A673 (cell line): Measurements from ENCODE around the gene TBXAS1. TPM values are rescaled to one million over a fixed set of nuclear protein-coding genes. Genes with fewer than 3 reads are reported as not detected.

Source experiments
- BruUV-seq: library from RNA; stranded (reverse); fragments of 400-500 nt; replicated peaks from 2 replicates; lab custom pipeline; 2021; lab: Mats Ljungman, UMichigan
- CTCF ChIA-PET: fragments of 300-600 bp; sonication (Branson Sonifier 250); formaldehyde crosslinking; loops from one replicate; lab custom pipeline; 2022; ENCODE audit warnings: antibody characterized with exemption; lab: Charles Lee
- POLR2A ChIA-PET: fragments of 300-600 bp; sonication (Branson Sonifier 250); formaldehyde crosslinking; loops from one replicate; lab custom pipeline; 2022; ENCODE audit warnings: antibody characterized with exemption; ENCODE audit not compliant: low non-redundant PET; lab: Charles Lee
- DNase-seq: peaks from one replicate; pipeline ENCODE4 v3.0.0-alpha.2; 2015; ENCODE audit warnings: low spot score
- H3K27ac ChIP-seq: fragments of 200-600 bp; sonication (generic); 2 replicates; pipeline ENCODE4 v1.5.1; 2016; ENCODE audit warnings: mixed run types, low read depth, mild to moderate bottlenecking, mixed read lengths, antibody characterized with exemption, low read length; ENCODE audit not compliant: poor library complexity, severe bottlenecking
- H3K27me3 ChIP-seq: fragments of 200-600 bp; sonication (generic); replicated peaks from 2 replicates; pipeline ENCODE4 v1.6.1; 2017; ENCODE audit warnings: mixed run types, low read depth, mild to moderate bottlenecking, mixed read lengths, antibody characterized with exemption, low read length; ENCODE audit not compliant: insufficient read depth, poor library complexity
- H3K36me3 ChIP-seq: fragments of 200-600 bp; sonication (generic); 2 replicates; pipeline ENCODE4 v1.6.1; 2016; ENCODE audit warnings: mixed run types, mild to moderate bottlenecking, mixed read lengths, antibody characterized with exemption, low read length; ENCODE audit not compliant: insufficient read depth, poor library complexity, severe bottlenecking
- H3K4me1 ChIP-seq: fragments of 200-600 bp; sonication (generic); 2 replicates; pipeline ENCODE4 v1.6.1; 2017; ENCODE audit warnings: mixed run types, mild to moderate bottlenecking, mixed read lengths, antibody characterized with exemption, low read length; ENCODE audit not compliant: insufficient read depth, poor library complexity, severe bottlenecking
- H3K4me3 ChIP-seq: fragments of 200-600 bp; sonication (generic); 2 replicates; pipeline ENCODE4 v1.5.1; 2016; ENCODE audit warnings: low read depth, mixed run types, mild to moderate bottlenecking, mixed read lengths, low read length; ENCODE audit not compliant: poor library complexity, severe bottlenecking
- H3K9me3 ChIP-seq: fragments of 200-600 bp; sonication (generic); 2 replicates; pipeline ENCODE4 v1.6.1; 2016; ENCODE audit warnings: mixed run types, low read depth, mild to moderate bottlenecking, mixed read lengths, antibody characterized with exemption, low read length; ENCODE audit not compliant: poor library complexity, severe bottlenecking
- CTCF ChIP-seq: fragments of 300-800, 200-600 bp; sonication (generic); conservative IDR thresholded peaks from 2 replicates; pipeline ENCODE4 v1.5.1; 2017; ENCODE audit warnings: low read depth, mild to moderate bottlenecking, antibody characterized with exemption, low read length, moderate library complexity, mixed read lengths
- EZH2 ChIP-seq: fragments of 200-600 bp; sonication (generic); IDR thresholded peaks from 2 replicates; pipeline ENCODE4 v1.6.1; 2017; ENCODE audit warnings: borderline replicate concordance, low read depth, mild to moderate bottlenecking, mixed read lengths, antibody characterized with exemption, low read length; ENCODE audit not compliant: poor library complexity, severe bottlenecking
- intact Hi-C: fragments of 100-400 bp; cut with micrococcal nuclease; formaldehyde crosslinking; loops from one replicate; pipeline ENCODE4 v1.10.0; 2022; ENCODE audit not compliant: unreplicated experiment
- total RNA-seq: library from RNA; stranded (reverse); gene quantifications from 2 replicates; pipeline ENCODE4 v1.2.3, GENCODE V29; 2021

Gene TBXAS1
- total RNA-seq, 1 experiment from 2014 or later, result 2.5 TPM

DNA sequence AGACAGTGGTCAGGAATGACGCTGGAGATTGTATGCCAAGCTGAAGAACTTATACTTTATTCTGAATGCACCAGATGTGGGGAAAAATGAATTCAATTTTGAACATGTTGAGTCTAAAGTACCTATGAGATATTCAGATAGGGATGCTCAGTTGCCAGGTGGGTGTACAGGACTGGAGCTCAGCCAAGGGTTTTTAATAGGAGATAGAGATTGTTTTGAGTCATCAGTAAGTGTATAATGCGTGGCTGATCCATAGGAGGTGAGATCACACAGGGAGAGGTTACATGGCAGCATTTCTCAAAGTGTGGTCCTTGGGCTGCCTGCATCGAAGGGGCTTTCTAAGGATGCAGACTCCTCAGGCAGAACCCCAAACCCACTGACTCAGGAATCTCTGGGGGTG lies 44.4 kb upstream of the TBXAS1 start:
- DNase-seq, result no peak
- no peaks in the 10 kb centered on the region for H3K9me3 ChIP-seq
- no peaks in the 10 kb centered on the region for H3K4me1 ChIP-seq
- CTCF ChIA-PET, result no interaction called here
- peaks cover 35% of the 10 kb centered on the region for H3K27me3 ChIP-seq
- intact Hi-C loops, result no loop called here
- H3K36me3 ChIP-seq, result no peaks in the 10 kb centered on the region
- no peak overlapping the region for H3K27ac ChIP-seq
- TF ChIP-seq EZH2, result no peak
- no peak for TF ChIP-seq CTCF
- no TSS peak for BruUV-seq
- no peak overlapping the region for H3K4me3 ChIP-seq
- POLR2A ChIA-PET, result interaction anchor here (0.6 kb wide), 1 partner anchor 94 kb away, joined by 4 read pairs; no protein-coding TSS in a partner anchor

- Histone ChIP-seq H3K27ac (no peak overlapping the region), H3K27me3 (peaks cover 6% of the 10 kb centered on the region), H3K4me3 (no peak overlapping the region), H3K4me1 (no peaks in the 10 kb centered on the region), H3K36me3 (no peaks in the 10 kb centered on the region), H3K9me3 (no peaks in the 10 kb centered on the region)
- no TSS peak for BruUV-seq
- no peak for DNase-seq
- ChIA-PET POLR2A (no interaction called here), CTCF (no interaction called here)
- no peak for TF ChIP-seq CTCF
- TF ChIP-seq EZH2, result no peak
- intact Hi-C loops, result no loop called here
Observed at GRCh38 chr7:139791316-139791715, 37.7 kb upstream of the TBXAS1 start.

DNA sequence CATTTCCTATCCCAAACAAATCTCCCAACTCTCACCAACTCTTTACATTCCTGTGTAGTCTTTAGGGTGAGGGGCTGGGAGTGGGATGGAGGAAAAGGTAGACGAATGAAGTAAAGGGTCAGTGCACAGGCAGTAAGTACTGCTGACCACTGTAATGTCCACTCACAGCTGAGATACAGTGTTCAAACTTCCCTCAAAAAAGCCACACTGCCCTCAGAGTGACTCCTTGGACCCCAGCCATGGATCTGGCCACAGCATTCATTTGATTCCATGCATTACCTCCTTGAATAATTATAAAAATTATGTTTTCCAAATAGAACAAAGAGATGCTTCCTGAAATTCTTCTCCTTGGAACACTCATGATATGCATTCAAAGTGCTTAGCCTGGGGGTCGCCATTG lies 31.5 kb upstream of the TBXAS1 start:
- Histone ChIP-seq H3K4me1 (no peaks in the 10 kb centered on the region), H3K4me3 (no peak overlapping the region), H3K27ac (no peak overlapping the region), H3K27me3 (no peaks in the 10 kb centered on the region), H3K9me3 (no peaks in the 10 kb centered on the region), H3K36me3 (no peaks in the 10 kb centered on the region)
- ChIA-PET POLR2A (no interaction called here), CTCF (no interaction called here)
- TF ChIP-seq CTCF (no peak), EZH2 (no peak)
- intact Hi-C loops, result no loop called here
- no peak for DNase-seq
- BruUV-seq, result no TSS peak
